SU-DHL-6 (cell line): ENCODE data around the gene EHBP1.

ENCODE experiments used
- H2AFZ ChIP-seq: fragments of 200-600 bp; sonication (generic); 2 replicates; pipeline ENCODE4 v1.6.1; 2014; ENCODE audit warnings: low read depth, mild to moderate bottlenecking, moderate library complexity, mixed read lengths, antibody characterized with exemption, low read length; ENCODE audit not compliant: severe bottlenecking
- H3F3A ChIP-seq: fragments of 200-600 bp; shearing (Covaris generic); 2 replicates; pipeline ENCODE4 v1.6.0; 2016; ENCODE audit warnings: antibody characterized with exemption, mild to moderate bottlenecking; ENCODE audit not compliant: insufficient read depth
- H3K27ac ChIP-seq: fragments of 200-600 bp; sonication (generic); 2 replicates; pipeline ENCODE4 v1.5.1; 2016; ENCODE audit warnings: low read depth, mild to moderate bottlenecking, low read length, moderate library complexity, mixed read lengths
- H3K27me3 ChIP-seq: fragments of 200-600 bp; sonication (generic), shearing (Covaris generic); 2 replicates; pipeline ENCODE4 v1.6.0; 2014; ENCODE audit warnings: mild to moderate bottlenecking, low read length
- H3K36me3 ChIP-seq: fragments of 200-600 bp; sonication (generic); 2 replicates; pipeline ENCODE4 v1.6.1; 2014; ENCODE audit warnings: mild to moderate bottlenecking, low read length, mixed read lengths
- H3K4me2 ChIP-seq: fragments of 300-600, 200-600 bp; shearing (Covaris generic), sonication (generic); 2 replicates; pipeline ENCODE4 v1.6.0; 2014; ENCODE audit warnings: low read length, low read depth, mild to moderate bottlenecking; ENCODE audit not compliant: poor library complexity, severe bottlenecking
- H3K4me3 ChIP-seq: fragments of 200-600 bp; sonication (generic); 2 replicates; pipeline ENCODE4 v1.5.1; 2014; ENCODE audit warnings: antibody characterized with exemption, low read length, mild to moderate bottlenecking, mixed read lengths; ENCODE audit not compliant: insufficient read depth, poor library complexity, severe bottlenecking
- H3K79me2 ChIP-seq: fragments of 200-600 bp; sonication (generic); 2 replicates; pipeline ENCODE4 v1.6.1; 2014; ENCODE audit warnings: mild to moderate bottlenecking, low read length, moderate library complexity; ENCODE audit not compliant: insufficient read depth
- H3K9ac ChIP-seq: fragments of 200-600 bp; sonication (generic); 2 replicates; pipeline ENCODE4 v1.7.0; 2014; ENCODE audit warnings: mild to moderate bottlenecking, low read length
- H3K9me2 ChIP-seq: fragments of 200-600 bp; sonication (generic); replicated peaks from 2 replicates; pipeline ENCODE4 v1.6.1; 2014; ENCODE audit warnings: low read length; ENCODE audit not compliant: insufficient read depth
- H3K9me3 ChIP-seq: fragments of 200-600 bp; sonication (generic); 2 replicates; pipeline ENCODE4 v1.6.1; 2014; ENCODE audit warnings: low read length, mixed read lengths; ENCODE audit not compliant: insufficient read depth
- H4K20me1 ChIP-seq: fragments of 200-600 bp; sonication (generic); 2 replicates; pipeline ENCODE4 v1.6.1; 2014; ENCODE audit warnings: low read depth, mild to moderate bottlenecking, antibody characterized with exemption, low read length, moderate library complexity, mixed read lengths
- EZH2phosphoT487 ChIP-seq: fragments of 200-600 bp; sonication (generic), shearing (Covaris generic); conservative IDR thresholded peaks from 2 replicates; pipeline ENCODE4 v1.6.1; 2018; ENCODE audit warnings: mild to moderate bottlenecking, antibody characterized with exemption, low read length, moderate library complexity, mixed read lengths
- TF ChIP-seq, protein P1 (sequence below): fragments of 200-600 bp; sonication (generic); IDR thresholded peaks from one replicate; pipeline ENCODE4 v1.5.1; 2017; ENCODE audit warnings: antibody characterized with exemption, mild to moderate bottlenecking, low read length, moderate library complexity; ENCODE audit not compliant: insufficient read depth, poor library complexity, severe bottlenecking

EHBP1 gene

DNA sequence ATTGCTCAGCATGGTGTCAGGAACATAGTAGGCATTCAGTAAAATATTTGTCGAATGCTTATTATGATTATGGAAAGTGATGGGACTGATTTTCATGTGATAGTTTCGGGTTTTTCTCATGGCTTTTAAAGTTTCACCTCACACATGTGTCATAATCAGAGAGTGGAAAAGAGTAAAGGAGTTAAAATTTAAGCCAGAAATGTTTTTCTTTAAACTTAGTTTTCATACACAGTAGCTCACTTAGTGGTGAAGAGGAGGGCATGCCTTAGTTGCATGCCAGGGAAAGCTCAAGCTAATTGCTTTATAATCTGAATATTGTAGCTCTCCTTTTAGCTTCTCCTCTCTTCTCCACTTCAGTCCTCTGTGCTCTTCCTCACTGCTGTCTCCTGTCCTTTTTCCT is 38.0 kb downstream of the EHBP1 start:
- Histone ChIP-seq H3K9ac (no peak overlapping the region), H3K36me3 (no peaks in the 10 kb centered on the region), H2AFZ (no peak overlapping the region), H3K27me3 (no peaks in the 10 kb centered on the region), H3F3A (no peaks in the 10 kb centered on the region), H3K79me2 (no peaks in the 10 kb centered on the region; the same call in 1 of the 2 replicates), H3K9me2 (no peaks in the 10 kb centered on the region), H4K20me1 (0 out of 2 replicates have a peak, but pooled peaks cover 19% of the 10 kb centered on the region), H3K27ac (no peak overlapping the region), H3K9me3 (no peaks in the 10 kb centered on the region), H3K4me2 (no peak overlapping the region), H3K4me3 (no peak overlapping the region)
- TF ChIP-seq EZH2phosphoT487 = no peak
- TF ChIP-seq, protein P1, sequence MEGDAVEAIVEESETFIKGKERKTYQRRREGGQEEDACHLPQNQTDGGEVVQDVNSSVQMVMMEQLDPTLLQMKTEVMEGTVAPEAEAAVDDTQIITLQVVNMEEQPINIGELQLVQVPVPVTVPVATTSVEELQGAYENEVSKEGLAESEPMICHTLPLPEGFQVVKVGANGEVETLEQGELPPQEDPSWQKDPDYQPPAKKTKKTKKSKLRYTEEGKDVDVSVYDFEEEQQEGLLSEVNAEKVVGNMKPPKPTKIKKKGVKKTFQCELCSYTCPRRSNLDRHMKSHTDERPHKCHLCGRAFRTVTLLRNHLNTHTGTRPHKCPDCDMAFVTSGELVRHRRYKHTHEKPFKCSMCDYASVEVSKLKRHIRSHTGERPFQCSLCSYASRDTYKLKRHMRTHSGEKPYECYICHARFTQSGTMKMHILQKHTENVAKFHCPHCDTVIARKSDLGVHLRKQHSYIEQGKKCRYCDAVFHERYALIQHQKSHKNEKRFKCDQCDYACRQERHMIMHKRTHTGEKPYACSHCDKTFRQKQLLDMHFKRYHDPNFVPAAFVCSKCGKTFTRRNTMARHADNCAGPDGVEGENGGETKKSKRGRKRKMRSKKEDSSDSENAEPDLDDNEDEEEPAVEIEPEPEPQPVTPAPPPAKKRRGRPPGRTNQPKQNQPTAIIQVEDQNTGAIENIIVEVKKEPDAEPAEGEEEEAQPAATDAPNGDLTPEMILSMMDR = no peak

DNA sequence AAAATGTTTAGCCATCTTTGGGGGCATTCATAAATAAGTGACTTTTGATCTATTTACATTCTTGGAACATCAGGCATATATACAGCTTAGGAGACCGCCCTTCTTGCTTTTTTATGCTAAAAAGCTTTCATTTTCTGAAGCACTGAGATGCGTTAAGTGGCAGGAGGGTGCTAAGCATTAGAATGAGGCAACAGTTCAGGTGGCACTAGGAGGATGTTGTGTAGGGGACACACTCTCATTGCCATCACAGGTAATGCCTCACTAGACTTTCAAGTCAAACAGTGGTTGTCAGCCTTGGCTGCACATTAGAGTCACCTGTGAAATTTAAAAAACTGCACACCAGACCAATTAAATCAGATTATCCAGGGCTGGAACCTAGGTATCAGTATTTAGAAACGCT is 39.1 kb downstream of the EHBP1 start:
- no peak overlapping the region for H3K9ac ChIP-seq
- H3F3A ChIP-seq = no peaks in the 10 kb centered on the region
- no peaks in the 10 kb centered on the region for H3K27me3 ChIP-seq
- no peak for TF ChIP-seq EZH2phosphoT487
- TF ChIP-seq, protein P1 = no peak
- H3K36me3 ChIP-seq = no peaks in the 10 kb centered on the region
- H3K9me2 ChIP-seq = no peaks in the 10 kb centered on the region
- H4K20me1 ChIP-seq = 0 out of 2 replicates have a peak, but pooled peaks cover 19% of the 10 kb centered on the region
- H3K9me3 ChIP-seq = no peaks in the 10 kb centered on the region
- H2AFZ ChIP-seq = no peak overlapping the region
- no peak overlapping the region for H3K4me2 ChIP-seq
- H3K4me3 ChIP-seq = no peak overlapping the region
- no peak overlapping the region for H3K27ac ChIP-seq
- H3K79me2 ChIP-seq = no peaks in the 10 kb centered on the region; the same call in 1 of the 2 replicates

DNA sequence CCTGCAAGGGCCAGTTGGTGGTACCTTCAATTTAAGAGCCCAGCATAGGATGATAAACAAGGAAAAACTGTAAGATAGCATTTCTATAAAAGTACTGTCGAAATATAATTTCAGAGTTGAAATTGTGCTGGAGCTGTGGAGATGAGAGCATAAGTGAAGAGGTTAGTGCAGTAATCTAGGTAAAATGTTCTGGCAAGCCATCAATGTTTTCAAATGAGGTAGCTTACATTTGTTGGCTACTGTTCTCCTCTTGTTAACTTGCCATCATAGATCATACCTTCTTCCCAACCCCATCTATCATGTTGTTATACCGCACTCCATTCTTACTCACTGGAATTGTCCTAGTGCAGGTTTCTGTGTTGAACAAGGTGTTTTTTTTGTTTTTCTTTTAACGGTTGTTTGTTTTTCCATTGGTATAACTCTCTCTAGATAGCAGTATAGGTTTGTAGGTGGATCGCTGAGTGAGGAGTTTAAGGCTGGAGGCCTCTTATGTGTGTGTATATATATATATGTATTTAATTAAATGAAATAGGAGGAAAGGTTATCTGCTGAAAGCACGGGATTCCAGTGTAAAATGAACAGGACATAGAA is 40.5 kb downstream of the EHBP1 start:
- Histone ChIP-seq H4K20me1 (0 out of 2 replicates have a peak, but pooled peaks cover 10% of the 10 kb centered on the region), H3K79me2 (no peaks in the 10 kb centered on the region), H3K27me3 (no peaks in the 10 kb centered on the region), H2AFZ (no peak overlapping the region), H3K4me3 (no peak overlapping the region), H3F3A (no peaks in the 10 kb centered on the region), H3K9me3 (no peaks in the 10 kb centered on the region), H3K9ac (no peak overlapping the region), H3K36me3 (no peaks in the 10 kb centered on the region), H3K27ac (no peak overlapping the region), H3K9me2 (no peaks in the 10 kb centered on the region), H3K4me2 (no peak overlapping the region)
- TF ChIP-seq EZH2phosphoT487 = no peak
- TF ChIP-seq, protein P1 = no peak
